Activated naive CD8-positive, alpha-beta T cell treated with anti-CD3 and anti-CD28 coated beads, Interleukin-2, amount 10 ng/mL, durations not matched to agents 7 days and 5 days (primary cell): ENCODE data around the gene GPX5. TPM values are rescaled to one million over a fixed set of nuclear protein-coding genes. Genes with fewer than 3 reads are reported as not detected.
"Not testable (repeated sequence)": the region's sequence is repeated elsewhere in the genome, so short reads cannot be mapped to it uniquely, and the experiment has no call there.

ENCODE experiments used
- ATAC-seq: fragments of 150-1000 bp; cut with Tn5 transposase; one replicate; pipeline ENCODE4 v1.10.0; 2021; ENCODE audit warnings: low read depth, moderate library complexity
- POLR2A ChIA-PET: fragments of 350-600 bp; sonication (Branson Sonifier 250); formaldehyde crosslinking; loops from one replicate; lab custom pipeline; 2021; ENCODE audit warnings: antibody characterized with exemption; lab: Charles Lee
- DNase-seq: peaks from one replicate; pipeline ENCODE4 v3.0.0; 2021
- H3K27ac Mint-ChIP-seq: one replicate; pipeline ENCODE4 v1.8.0; 2022; ENCODE audit warnings: mild to moderate bottlenecking, mixed read lengths
- H3K27me3 Mint-ChIP-seq: one replicate; pipeline ENCODE4 v1.8.0; 2022; ENCODE audit warnings: mild to moderate bottlenecking, moderate library complexity, mixed read lengths
- H3K36me3 Mint-ChIP-seq: one replicate; pipeline ENCODE4 v1.8.0; 2021; ENCODE audit warnings: mild to moderate bottlenecking, mixed read lengths
- H3K4me1 Mint-ChIP-seq: one replicate; pipeline ENCODE4 v1.8.0; 2021; ENCODE audit warnings: mixed read lengths
- H3K4me3 Mint-ChIP-seq: one replicate; pipeline ENCODE4 v1.8.0; 2022; ENCODE audit warnings: mild to moderate bottlenecking, moderate library complexity, mixed read lengths
- H3K9me3 Mint-ChIP-seq: one replicate; pipeline ENCODE4 v1.8.0; 2021; ENCODE audit warnings: mixed read lengths
- total RNA-seq, 2 experiments: library from RNA; stranded (reverse); gene quantifications; one replicate each; pipeline ENCODE4 v1.2.3, GENCODE V29; 2021

The GPX5 gene
- total RNA-seq, 2 experiments from 2014 or later: not detected

GRCh38 chr6:28497893-28498292 is 27.8 kb upstream of the GPX5 start:
- ATAC-seq: no peak
- H3K36me3 Mint-ChIP-seq: no peaks in the 10 kb centered on the region
- peaks cover 3% of the 10 kb centered on the region for H3K4me1 Mint-ChIP-seq
- no peak overlapping the region for H3K4me3 Mint-ChIP-seq
- POLR2A ChIA-PET: no interaction called here
- no peak overlapping the region for H3K27ac Mint-ChIP-seq
- peaks cover 37% of the 10 kb centered on the region for H3K27me3 Mint-ChIP-seq
- H3K9me3 Mint-ChIP-seq: no peaks in the 10 kb centered on the region
- DNase-seq: no peak

- Mint-ChIP-seq H3K27me3 (peaks cover 29% of the 10 kb centered on the region), H3K4me3 (no peak overlapping the region), H3K27ac (no peak overlapping the region), H3K36me3 (no peaks in the 10 kb centered on the region), H3K4me1 (peaks cover under 1% of the 10 kb centered on the region), H3K9me3 (no peaks in the 10 kb centered on the region)
- POLR2A ChIA-PET: no interaction called here
- no peak for DNase-seq
- ATAC-seq: no peak
Measured at GRCh38 chr6:28501259-28501658, 24.4 kb upstream of the GPX5 start.

GRCh38 chr6:28502136-28502535 is 23.5 kb upstream of the GPX5 start:
- H3K9me3 Mint-ChIP-seq, ATAC-seq, H3K4me1 Mint-ChIP-seq, H3K27ac Mint-ChIP-seq, DNase-seq, POLR2A ChIA-PET, H3K36me3 Mint-ChIP-seq, H3K4me3 Mint-ChIP-seq: not testable (repeated sequence)
- H3K27me3 Mint-ChIP-seq: peaks cover 24% of the 10 kb centered on the region

- peaks cover 13% of the 10 kb centered on the region for H3K4me1 Mint-ChIP-seq
- H3K9me3 Mint-ChIP-seq, POLR2A ChIA-PET, DNase-seq, H3K36me3 Mint-ChIP-seq, H3K4me3 Mint-ChIP-seq, ATAC-seq, H3K27ac Mint-ChIP-seq: not testable (repeated sequence)
- peaks cover 22% of the 10 kb centered on the region for H3K27me3 Mint-ChIP-seq
Measured at GRCh38 chr6:28502709-28503305, 22.9 kb upstream of the GPX5 start.

- no peak for DNase-seq
- POLR2A ChIA-PET: no interaction called here
- ATAC-seq: no peak
- H3K4me3 Mint-ChIP-seq: no peak overlapping the region
- no peaks in the 10 kb centered on the region for H3K9me3 Mint-ChIP-seq
- no peak overlapping the region for H3K27ac Mint-ChIP-seq
- peaks cover 12% of the 10 kb centered on the region for H3K27me3 Mint-ChIP-seq
- peaks cover 14% of the 10 kb centered on the region for H3K4me1 Mint-ChIP-seq
- no peaks in the 10 kb centered on the region for H3K36me3 Mint-ChIP-seq
Measured at GRCh38 chr6:28505733-28506132, 19.9 kb upstream of the GPX5 start.

GRCh38 chr6:28506807-28507475 is 18.7 kb upstream of the GPX5 start:
- peaks cover 12% of the 10 kb centered on the region for H3K27me3 Mint-ChIP-seq
- peaks cover 14% of the 10 kb centered on the region for H3K4me1 Mint-ChIP-seq
- no peak for ATAC-seq
- DNase-seq: no peak
- H3K36me3 Mint-ChIP-seq: no peaks in the 10 kb centered on the region
- H3K4me3 Mint-ChIP-seq: peak overlapping the region; percentile 4
- no peaks in the 10 kb centered on the region for H3K9me3 Mint-ChIP-seq
- H3K27ac Mint-ChIP-seq: peak overlapping the region; percentile 22
- POLR2A ChIA-PET: no interaction called here

- DNase-seq: no peak
- Mint-ChIP-seq H3K27ac (no peak overlapping the region), H3K4me3 (no peak overlapping the region), H3K27me3 (peaks cover 25% of the 10 kb centered on the region), H3K9me3 (no peaks in the 10 kb centered on the region), H3K36me3 (no peaks in the 10 kb centered on the region), H3K4me1 (peaks cover 11% of the 10 kb centered on the region)
- POLR2A ChIA-PET: no interaction called here
- no peak for ATAC-seq
Measured at GRCh38 chr6:28511628-28512300, 13.9 kb upstream of the GPX5 start.

- H3K9me3 Mint-ChIP-seq: not testable (repeated sequence)
Measured at GRCh38 chr6:28512387-28512786, 13.3 kb upstream of the GPX5 start.

GRCh38 chr6:28515676-28516075 is 10.0 kb upstream of the GPX5 start, which contains the start of gene GPX6:
TSS of gene GPX6 (minus strand) at chr6:28515793. CDS start at chr6:28515743, 50 bp downstream.
- H3K4me3 Mint-ChIP-seq: no peak within 1 kb of the TSS
- DNase-seq: no peak
- no peaks in the 10 kb centered on the region for H3K9me3 Mint-ChIP-seq
- POLR2A ChIA-PET: no interaction called here
- no peak for ATAC-seq
- H3K4me1 Mint-ChIP-seq: no peaks in the 10 kb centered on the region
- H3K27me3 Mint-ChIP-seq: peaks cover 47% of the 10 kb centered on the region
- H3K27ac Mint-ChIP-seq: no peak within 1 kb of the TSS
- H3K36me3 Mint-ChIP-seq: no peaks in the 10 kb centered on the region

More at GRCh38 chr6:28512387-28512786, 13.3 kb upstream of the GPX5 start:
- H3K27ac Mint-ChIP-seq, H3K4me3 Mint-ChIP-seq, ATAC-seq, POLR2A ChIA-PET, H3K4me1 Mint-ChIP-seq, H3K36me3 Mint-ChIP-seq, DNase-seq: not testable (repeated sequence)
- H3K27me3 Mint-ChIP-seq: peaks cover 28% of the 10 kb centered on the region

GRCh38 chr6:28517964-28518363 is 7.7 kb upstream of the GPX5 start:
- Mint-ChIP-seq H3K4me3 (no peak overlapping the region), H3K36me3 (no peaks in the 10 kb centered on the region), H3K9me3 (no peaks in the 10 kb centered on the region), H3K4me1 (peaks cover 8% of the 10 kb centered on the region), H3K27ac (no peak overlapping the region), H3K27me3 (peaks cover 52% of the 10 kb centered on the region)
- no peak for DNase-seq
- no peak for ATAC-seq
- POLR2A ChIA-PET: no interaction called here

GRCh38 chr6:28522594-28523240 is 3.0 kb upstream of the GPX5 start:
- Mint-ChIP-seq H3K4me3 (peak overlapping the region; percentile 57), H3K27ac (peak overlapping the region; percentile 54)
- POLR2A ChIA-PET: no interaction called here

GRCh38 chr6:28523241-28523622 is 2.4 kb upstream of the GPX5 start:
- H3K36me3 Mint-ChIP-seq: no peaks in the 10 kb centered on the region
- H3K9me3 Mint-ChIP-seq: no peaks in the 10 kb centered on the region
- no peak for DNase-seq
- H3K4me3 Mint-ChIP-seq: peak overlapping the region; percentile 57
- ATAC-seq: peak; percentile 99
- no peak overlapping the region for H3K27ac Mint-ChIP-seq
- peaks cover 29% of the 10 kb centered on the region for H3K4me1 Mint-ChIP-seq
- POLR2A ChIA-PET: interaction anchor here (0.5 kb wide), 1 partner anchor 145 kb away, joined by 3 read pairs; no protein-coding TSS in a partner anchor
- H3K27me3 Mint-ChIP-seq: peaks cover 57% of the 10 kb centered on the region

More at GRCh38 chr6:28522594-28523240, 3.0 kb upstream of the GPX5 start:
- ATAC-seq: peak; percentile 12
- no peak for DNase-seq
- Mint-ChIP-seq H3K36me3 (no peaks in the 10 kb centered on the region), H3K27me3 (peaks cover 54% of the 10 kb centered on the region), H3K9me3 (no peaks in the 10 kb centered on the region), H3K4me1 (peaks cover 29% of the 10 kb centered on the region)

- H3K36me3 Mint-ChIP-seq: no peaks in the 10 kb centered on the region
- no peak overlapping the region for H3K4me3 Mint-ChIP-seq
- ATAC-seq (no peak), DNase-seq (no peak)
- H3K27me3 Mint-ChIP-seq: peaks cover 68% of the 10 kb centered on the region
- H3K4me1 Mint-ChIP-seq: peaks cover 3% of the 10 kb centered on the region
- H3K27ac Mint-ChIP-seq: no peak overlapping the region
- POLR2A ChIA-PET: no interaction called here
- H3K9me3 Mint-ChIP-seq: no peaks in the 10 kb centered on the region
Measured at GRCh38 chr6:28530777-28531176, 5.1 kb downstream of the GPX5 start.
